Measurements from ENCODE around the gene FAM168A. TPM values are rescaled to one million over a fixed set of nuclear protein-coding genes. Genes with fewer than 3 reads are reported as not detected.

Gene FAM168A
- total and polyA plus RNA-seq, 2 of the 8 experiments (the other 6 are each of a cell fraction or from before 2014, with no cell fraction given) = 17.1 to 21.6 TPM

DNA sequence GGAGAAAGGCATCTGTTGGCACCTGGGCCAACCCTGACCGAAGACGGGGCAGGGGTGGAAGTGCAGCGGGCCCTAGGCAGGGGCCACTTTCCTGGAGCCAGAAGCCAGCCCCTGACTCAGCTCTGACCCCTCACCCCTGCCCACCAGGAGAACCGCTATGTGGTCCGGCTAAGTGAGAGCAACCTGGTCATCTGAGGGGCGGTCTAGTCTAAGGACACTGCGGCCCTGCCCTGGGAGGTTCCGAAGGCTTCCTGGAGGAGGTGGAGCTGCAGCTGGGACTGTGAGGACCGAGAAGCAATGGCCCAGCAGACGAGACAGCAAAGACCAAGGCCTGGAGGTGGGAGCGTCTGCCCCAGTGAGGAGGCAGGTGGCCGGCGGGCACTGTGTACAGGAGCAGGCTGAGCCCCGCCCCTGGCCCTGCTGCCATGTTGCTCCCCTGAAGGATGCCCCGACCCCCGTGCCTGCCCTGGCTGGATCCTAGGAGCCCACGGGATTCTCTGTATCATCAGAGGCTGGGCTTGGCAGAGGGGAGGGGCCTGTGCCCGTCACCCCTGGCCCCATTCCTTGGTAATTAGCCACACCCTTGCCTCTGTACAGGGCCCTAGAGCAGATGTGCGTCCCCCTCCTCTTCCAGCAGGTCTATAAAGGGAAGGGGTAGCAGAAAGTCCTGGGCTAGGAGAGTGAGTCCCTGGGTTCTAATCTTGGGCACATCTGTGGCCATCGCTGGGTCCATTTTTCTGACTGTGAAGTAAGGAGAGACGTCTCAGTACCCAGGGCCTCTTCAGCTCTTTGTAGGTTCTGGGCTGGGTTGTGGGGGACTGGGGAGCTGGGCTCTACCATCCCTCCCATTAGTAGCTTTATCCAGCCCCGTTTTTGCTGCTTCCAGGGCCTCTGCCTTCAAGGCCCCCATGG, 202.4 kb downstream of the FAM168A start (continued):
- no peak for TF ChIP-seq MAFK (IDR thresholded peaks at IDR 0.05; ENCODE audit: low read depth, low read length)
- TF ChIP-seq E2F6 (IDR thresholded peaks at IDR 0.05) = no peak
- TF ChIP-seq ZNF274 (IDR thresholded peaks at IDR 0.05; ENCODE audit: borderline replicate concordance, extremely low read depth, low read length) = no peak
- TF ChIP-seq KDM1A (IDR thresholded peaks at IDR 0.05; ENCODE audit: borderline replicate concordance, low read length) = no peak
- no peak for TF ChIP-seq TCF12 (IDR thresholded peaks at IDR 0.05; ENCODE audit: low read depth, low read length)

Data from H1 (cell line).